Thyroid gland (tissue), 4 donors: ENCODE results near the gene EPYC. TPM values are rescaled to one million over a fixed set of nuclear protein-coding genes. Genes with fewer than 3 reads are reported as not detected.

Experiments used
- DNase-seq, 2 donors: peaks; one replicate each; pipeline ENCODE4 v3.0.0-alpha.2; 2019
- H3K27ac ChIP-seq, 3 donors: fragments of 200-600 bp; sonication (generic); 1 replicate in 2 of 3; 2 replicates in 1 of 3; pipeline ENCODE4 v1.5.1; 2016 to 2019; ENCODE audit warnings: mild to moderate bottlenecking in 1 of 3, moderate library complexity in 1 of 3
- H3K27me3 ChIP-seq: fragments of 200-600 bp; sonication (generic); one replicate; pipeline ENCODE4 v1.5.1; 2019
- H3K36me3 ChIP-seq, 2 donors: fragments of 200-600 bp; sonication (generic); one replicate each; pipeline ENCODE4 v1.5.1; 2016 to 2019
- H3K4me1 ChIP-seq, 2 donors: fragments of 200-600 bp; sonication (generic); one replicate each; pipeline ENCODE4 v1.5.1; 2017 to 2019
- H3K4me3 ChIP-seq, 3 donors: fragments of 200-600 bp; sonication (generic); replicated peaks in 1 of 3; 1 replicate in 2 of 3; 2 replicates in 1 of 3; pipeline ENCODE4 v1.5.1; 2016; ENCODE audit warnings: mild to moderate bottlenecking in 1 of 3
- H3K9me3 ChIP-seq: fragments of 200-600 bp; sonication (generic); one replicate; pipeline ENCODE4 v1.5.1; 2017
- POLR2A ChIP-seq, 2 donors: fragments of 450-650 bp; IDR thresholded peaks; one replicate each; pipeline ENCODE4 v1.6.1; 2017; ENCODE audit warnings: antibody characterized with exemption in 2 of 2, mild to moderate bottlenecking in 2 of 2, moderate library complexity in 1 of 2
- WGBS, 2 donors: methylation state at CpG; one replicate each; pipeline ENCODE4 v1.1.5; 2017; 5-methylcytosine and 5-hydroxymethylcytosine counted together
- intact Hi-C: fragments of 100-400 bp; cut with DNase I; formaldehyde crosslinking; loops from one replicate; pipeline ENCODE4 v1.15.1; 2023
- total RNA-seq, 4 donors: library from RNA; depleted of rRNA; stranded (reverse); fragments of >200 nt; gene quantifications; one replicate each; pipeline ENCODE4 v1.2.3, GENCODE V29; 2016
- TF ChIP-seq, protein P1 (sequence below), 6 experiments: fragments of 200-600 bp in 3 of 6; fragments of 450-650 bp in 3 of 6; sonication (generic) in 3 of 6; IDR thresholded peaks; one replicate each; pipeline ENCODE4 v1.5.1; 2016 to 2019; ENCODE audit warnings: antibody characterized with exemption in 6 of 6, mild to moderate bottlenecking in 2 of 6, inconsistent platforms in 1 of 6, moderate library complexity in 1 of 6

Gene EPYC
- not detected for total RNA-seq

GRCh38 chr12:91004872-91005271 lies at the start of gene EPYC:
EPYC (minus strand) TSS chr12:91004972; CDS start chr12:91002565, 2,407 bp downstream.
- H3K4me3 ChIP-seq: no peak within 1 kb of the TSS
- DNase-seq: no peak
- no peaks in the 10 kb centered on the region for H3K36me3 ChIP-seq
- no peak for TF ChIP-seq POLR2A (IDR thresholded peaks at IDR 0.05)
- TF ChIP-seq, protein P1, sequence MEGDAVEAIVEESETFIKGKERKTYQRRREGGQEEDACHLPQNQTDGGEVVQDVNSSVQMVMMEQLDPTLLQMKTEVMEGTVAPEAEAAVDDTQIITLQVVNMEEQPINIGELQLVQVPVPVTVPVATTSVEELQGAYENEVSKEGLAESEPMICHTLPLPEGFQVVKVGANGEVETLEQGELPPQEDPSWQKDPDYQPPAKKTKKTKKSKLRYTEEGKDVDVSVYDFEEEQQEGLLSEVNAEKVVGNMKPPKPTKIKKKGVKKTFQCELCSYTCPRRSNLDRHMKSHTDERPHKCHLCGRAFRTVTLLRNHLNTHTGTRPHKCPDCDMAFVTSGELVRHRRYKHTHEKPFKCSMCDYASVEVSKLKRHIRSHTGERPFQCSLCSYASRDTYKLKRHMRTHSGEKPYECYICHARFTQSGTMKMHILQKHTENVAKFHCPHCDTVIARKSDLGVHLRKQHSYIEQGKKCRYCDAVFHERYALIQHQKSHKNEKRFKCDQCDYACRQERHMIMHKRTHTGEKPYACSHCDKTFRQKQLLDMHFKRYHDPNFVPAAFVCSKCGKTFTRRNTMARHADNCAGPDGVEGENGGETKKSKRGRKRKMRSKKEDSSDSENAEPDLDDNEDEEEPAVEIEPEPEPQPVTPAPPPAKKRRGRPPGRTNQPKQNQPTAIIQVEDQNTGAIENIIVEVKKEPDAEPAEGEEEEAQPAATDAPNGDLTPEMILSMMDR (IDR thresholded peaks at IDR 0.05): no peak
- no peak within 1 kb of the TSS for H3K27ac ChIP-seq
- intact Hi-C loops: no loop called here
- no peaks in the 10 kb centered on the region for H3K27me3 ChIP-seq
- no peaks in the 10 kb centered on the region for H3K9me3 ChIP-seq
- no peaks in the 10 kb centered on the region for H3K4me1 ChIP-seq

- no peak for DNase-seq
- intact Hi-C loops: no loop called here
- no peak for TF ChIP-seq POLR2A (IDR thresholded peaks at IDR 0.05)
- TF ChIP-seq, protein P1 (IDR thresholded peaks at IDR 0.05): no peak
- H3K9me3 ChIP-seq: no peaks in the 10 kb centered on the region
- H3K27me3 ChIP-seq: no peaks in the 10 kb centered on the region
- H3K4me1 ChIP-seq: no peaks in the 10 kb centered on the region
- H3K27ac ChIP-seq: no peak overlapping the region
- WGBS, 2 donors: 63 to 69% methylated on average over 4 of the region's 4 CpGs
- H3K4me3 ChIP-seq: no peak overlapping the region
- no peaks in the 10 kb centered on the region for H3K36me3 ChIP-seq
Measured at GRCh38 chr12:91053951-91054715, 49.4 kb upstream of the EPYC start.

DNA sequence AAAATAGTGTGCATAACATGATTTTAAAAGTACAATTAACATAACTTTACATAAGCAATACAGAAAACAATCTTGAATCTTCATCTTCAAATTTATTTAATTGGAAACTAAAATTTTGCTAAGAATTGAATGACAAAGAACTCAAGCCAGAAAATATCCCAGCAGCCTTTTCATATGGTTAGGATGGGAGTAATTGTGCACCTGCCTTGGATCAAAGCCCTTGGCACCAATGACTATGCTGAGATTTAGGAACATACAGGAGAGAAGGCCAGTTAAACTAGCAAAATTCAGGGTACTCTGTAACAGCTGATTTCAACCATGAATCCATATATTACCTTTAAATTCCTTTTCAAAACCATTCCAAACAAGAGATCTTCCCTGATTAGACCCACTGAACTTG lies 47.3 kb upstream of the EPYC start:
- no peaks in the 10 kb centered on the region for H3K36me3 ChIP-seq
- intact Hi-C loops: no loop called here
- H3K27me3 ChIP-seq: no peaks in the 10 kb centered on the region
- no peak overlapping the region for H3K27ac ChIP-seq
- H3K4me3 ChIP-seq: no peak overlapping the region
- TF ChIP-seq, protein P1 (IDR thresholded peaks at IDR 0.05): no peak
- TF ChIP-seq POLR2A (IDR thresholded peaks at IDR 0.05): no peak
- no peak for DNase-seq
- no peaks in the 10 kb centered on the region for H3K4me1 ChIP-seq
- H3K9me3 ChIP-seq: no peaks in the 10 kb centered on the region

DNA sequence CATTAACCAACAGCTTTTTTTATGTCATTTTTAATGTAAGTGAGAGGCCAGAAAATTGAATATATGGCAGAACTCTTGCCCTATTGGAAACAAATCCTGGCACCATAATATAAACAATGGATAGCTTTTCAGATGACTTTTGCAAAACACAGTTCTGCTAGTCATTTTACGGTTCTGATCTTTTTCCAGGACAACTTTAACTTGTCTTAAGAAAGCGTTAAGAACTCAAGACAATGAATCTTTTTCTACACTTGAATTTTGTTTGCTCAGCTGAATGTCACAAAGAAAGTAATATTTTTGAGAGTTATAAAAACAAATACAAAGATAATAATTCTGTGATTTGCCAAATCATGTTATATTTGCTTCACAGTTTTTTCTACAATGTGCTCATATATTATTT lies 39.8 kb upstream of the EPYC start:
- no peak overlapping the region for H3K27ac ChIP-seq
- TF ChIP-seq POLR2A (IDR thresholded peaks at IDR 0.05): no peak
- TF ChIP-seq, protein P1 (IDR thresholded peaks at IDR 0.05): no peak

GRCh38 chr12:91043408-91043807 lies 38.6 kb upstream of the EPYC start:
- H3K36me3 ChIP-seq: no peaks in the 10 kb centered on the region
- no peak for TF ChIP-seq POLR2A (IDR thresholded peaks at IDR 0.05)
- TF ChIP-seq, protein P1 (IDR thresholded peaks at IDR 0.05): no peak
- no peak overlapping the region for H3K4me3 ChIP-seq
- no peaks in the 10 kb centered on the region for H3K4me1 ChIP-seq
- no peaks in the 10 kb centered on the region for H3K9me3 ChIP-seq
- no peaks in the 10 kb centered on the region for H3K27me3 ChIP-seq
- DNase-seq: no peak
- H3K27ac ChIP-seq: no peak overlapping the region
- WGBS, 2 donors: 74 to 75% methylated on average over 4 of the region's 4 CpGs
- intact Hi-C loops: no loop called here

More for the DNA sequence above, 39.8 kb upstream of the EPYC start:
- DNase-seq: no peak
- intact Hi-C loops: no loop called here
- Histone ChIP-seq H3K4me3 (no peak overlapping the region), H3K27me3 (no peaks in the 10 kb centered on the region), H3K4me1 (no peaks in the 10 kb centered on the region), H3K9me3 (no peaks in the 10 kb centered on the region), H3K36me3 (no peaks in the 10 kb centered on the region)
- WGBS, 2 donors: 82 to 85% methylated on average over 2 of the region's 2 CpGs
